SK-N-SH (cell line): ENCODE data around the gene AP3S2. TPM values are rescaled to one million over a fixed set of nuclear protein-coding genes. Genes with fewer than 3 reads are reported as not detected.
"Not testable (repeated sequence)": the region's sequence is repeated elsewhere in the genome, so short reads cannot be mapped to it uniquely, and the experiment has no call there.

Source experiments
- CTCF ChIA-PET: fragments of 300-600, 350-600 bp; formaldehyde crosslinking; extraction: SDS; loops from one replicate; lab custom pipeline; 2021; lab: Yijun Ruan, JAX
- POLR2A ChIA-PET: fragments of 350-600 bp; sonication (Branson Sonifier 250); formaldehyde crosslinking; extraction: SDS; loops from one replicate; lab custom pipeline; 2020; ENCODE audit warnings: antibody characterized with exemption, inconsistent platforms; lab: Yijun Ruan, JAX
- DNase-seq: peaks from one replicate; pipeline ENCODE4 v3.0.0; 2012
- H2AFZ ChIP-seq: fragments of 200-600 bp; sonication (generic); 2 replicates; pipeline ENCODE4 v1.8.1; 2016; ENCODE audit warnings: antibody characterized with exemption, mild to moderate bottlenecking, low read depth
- H3F3A ChIP-seq: fragments of 200-600 bp; sonication (generic); replicated peaks from 2 replicates; pipeline ENCODE3; 2016; ENCODE audit warnings: antibody characterized with exemption, mild to moderate bottlenecking; ENCODE audit not compliant: insufficient read depth
- H3K27ac ChIP-seq, 2 experiments: fragments of 200-500 bp in 1 of 2; fragments of 200-600 bp in 1 of 2; sonication (Bioruptor generic) in 1 of 2; sonication (generic), shearing (Covaris generic) in 1 of 2; 2 replicates each; pipeline versions ENCODE4 v1.5.1 to v1.6.1; 2014 to 2016; ENCODE audit warnings: low read depth in 2 of 2, inconsistent platforms in 1 of 2, low read length in 1 of 2, mild to moderate bottlenecking in 1 of 2, mixed read lengths in 1 of 2
- H3K27me3 ChIP-seq: fragments of 200-600 bp; sonication (generic), shearing (Covaris generic); 2 replicates; pipeline ENCODE4 v1.6.1; 2016; ENCODE audit warnings: mixed run types; ENCODE audit not compliant: insufficient read depth
- H3K36me3 ChIP-seq, 2 experiments: fragments of 200-500 bp in 1 of 2; fragments of 200-600 bp in 1 of 2; sonication (Bioruptor generic) in 1 of 2; sonication (generic) in 1 of 2; replicated peaks in 1 of 2; 2 replicates each; pipeline versions ENCODE3 to v1.5.1; 2014 to 2016; ENCODE audit warnings: low read length in 1 of 2, mild to moderate bottlenecking in 1 of 2; ENCODE audit not compliant: insufficient read depth in 2 of 2, control insufficient read depth in 1 of 2
- H3K4me1 ChIP-seq, 2 experiments: fragments of 200-500 bp in 1 of 2; fragments of 200-600 bp in 1 of 2; sonication (Bioruptor generic) in 1 of 2; sonication (generic), shearing (Covaris generic) in 1 of 2; 2 replicates each; pipeline versions ENCODE4 v1.5.1 to v1.6.1; 2014 to 2016; ENCODE audit warnings: low read depth in 1 of 2, low read length in 1 of 2, mixed run types in 1 of 2; ENCODE audit not compliant: insufficient read depth in 2 of 2, control insufficient read depth in 1 of 2
- H3K4me2 ChIP-seq: fragments of 200-600 bp; sonication (generic), shearing (Covaris generic); 2 replicates; pipeline ENCODE4 v1.6.1; 2017; ENCODE audit warnings: mixed run types
- H3K4me3 ChIP-seq, 2 experiments: fragments of 200-500 bp in 1 of 2; fragments of 200-600 bp in 1 of 2; sonication (Bioruptor generic) in 1 of 2; sonication (generic), shearing (Covaris generic) in 1 of 2; 2 replicates each; pipeline versions ENCODE4 v1.5.1 to v1.8.1; 2014 to 2016; ENCODE audit warnings: low read depth in 2 of 2, inconsistent platforms in 1 of 2, low read length in 1 of 2, mild to moderate bottlenecking in 1 of 2, mixed read lengths in 1 of 2, moderate library complexity in 1 of 2
- H3K79me2 ChIP-seq: fragments of 200-600 bp; sonication (generic); 2 replicates; pipeline ENCODE4 v1.8.1; 2017; ENCODE audit warnings: mild to moderate bottlenecking; ENCODE audit not compliant: insufficient read depth
- H3K9ac ChIP-seq: fragments of 200-600 bp; sonication (generic); 2 replicates; pipeline ENCODE4 v1.6.1; 2017; ENCODE audit warnings: mixed run types
- H3K9me2 ChIP-seq: fragments of 200-600 bp; sonication (generic); 2 replicates; pipeline ENCODE4 v1.6.1; 2017; ENCODE audit warnings: mixed run types
- H3K9me3 ChIP-seq: fragments of 200-600 bp; sonication (generic); 2 replicates; pipeline ENCODE4 v1.6.1; 2017; ENCODE audit warnings: mixed run types, mild to moderate bottlenecking, moderate library complexity
- H4K20me1 ChIP-seq: fragments of 200-600 bp; sonication (generic); 2 replicates; pipeline ENCODE4 v1.6.1; 2017; ENCODE audit warnings: mild to moderate bottlenecking, mixed run types; ENCODE audit not compliant: insufficient read depth
- EZH2phosphoT487 ChIP-seq: fragments of 200-600 bp; sonication (generic); IDR thresholded peaks from 2 replicates; pipeline ENCODE4 v1.6.1; 2017; ENCODE audit warnings: low read depth, mixed run types, mild to moderate bottlenecking, antibody characterized with exemption, moderate library complexity, borderline replicate concordance
- FOXJ3 ChIP-seq: sonication (generic); formaldehyde crosslinking; IDR thresholded peaks from 2 replicates; pipeline ENCODE4 v1.5.1; 2020; ENCODE audit warnings: mild to moderate bottlenecking, missing genetic modification reagents
- IRF3 ChIP-seq: fragments of 150-350 bp; IDR thresholded peaks from 2 replicates; pipeline ENCODE4 v1.6.1; 2016; ENCODE audit warnings: mild to moderate bottlenecking, low read depth, low read length
- POLR2AphosphoS5 ChIP-seq: IDR thresholded peaks from 2 replicates; pipeline ENCODE4 v1.6.1; 2012; ENCODE audit warnings: low read depth, low read length
- RCOR1 ChIP-seq: fragments of 150-350 bp; IDR thresholded peaks from 2 replicates; pipeline ENCODE4 v1.6.1; 2017; ENCODE audit warnings: antibody characterized with exemption, low read length
- ZBTB33 ChIP-seq: IDR thresholded peaks from 2 replicates; pipeline ENCODE4 v1.4.0; 2012; ENCODE audit warnings: low read depth, borderline replicate concordance
- WGBS: methylation state at CpG from one replicate; pipeline ENCODE4 v1.1.6; 2017; ENCODE audit warnings: low lambda C conversion rate; 5-methylcytosine and 5-hydroxymethylcytosine counted together
- polyA plus RNA-seq, 3 experiments: library from polyadenylated mRNA; depleted of rRNA; stranded (reverse); fragments of >200 nt; gene quantifications; 2 replicates each; pipeline ENCODE4 v1.2.3, GENCODE V29; 2012

Gene AP3S2
- polyA plus RNA-seq, 1 of the 3 experiments (the other 2 are of a cell fraction) = 11.9 TPM

DNA sequence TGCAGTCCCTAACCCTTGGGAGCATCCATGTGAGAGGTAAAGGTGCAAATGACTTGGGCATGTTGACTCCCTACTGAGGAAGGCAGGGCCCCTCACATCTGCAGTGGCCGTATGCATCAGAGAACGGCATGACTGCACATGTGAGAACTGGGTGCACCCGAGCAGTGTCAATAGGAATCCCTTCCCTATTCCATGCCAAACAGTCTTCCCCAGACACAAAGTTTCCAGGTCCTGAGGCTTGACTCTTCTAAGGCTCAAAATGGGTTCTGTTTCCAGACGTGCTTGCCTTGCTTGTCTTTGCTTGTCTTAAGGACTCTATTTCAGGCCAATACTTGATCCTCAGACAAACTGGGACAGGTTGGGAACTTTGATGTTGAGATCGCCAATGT is 58.6 kb downstream of the AP3S2 start:
- H3K79me2 ChIP-seq = peaks cover 7% of the 10 kb centered on the region; the same call in 1 of the 2 replicates
- TF ChIP-seq POLR2AphosphoS5 = no peak
- no peak for TF ChIP-seq ZBTB33
- no peak for TF ChIP-seq FOXJ3 (CRISPR knock-in tag)
- no peak for TF ChIP-seq RCOR1
- TF ChIP-seq IRF3 = no peak
- no peak for TF ChIP-seq EZH2phosphoT487
- no peaks in the 10 kb centered on the region for H4K20me1 ChIP-seq
- H3K4me2 ChIP-seq = no peak overlapping the region
- H3K9me2 ChIP-seq = no peaks in the 10 kb centered on the region
- no peak overlapping the region for H2AFZ ChIP-seq
- ChIA-PET POLR2A (no interaction called here), CTCF (no interaction called here)
- peaks cover 31 to 34% of the 10 kb centered on the region in 2 experiments for H3K36me3 ChIP-seq
- 92% methylated on average over 4 of the region's 5 CpGs for WGBS
- no peak overlapping the region for H3K9ac ChIP-seq
- H3K9me3 ChIP-seq = no peaks in the 10 kb centered on the region
- no peak overlapping the region for H3K4me3 ChIP-seq
- H3K4me1 ChIP-seq = peaks cover 0 to 21% of the 10 kb centered on the region in 2 experiments; a peak in 2 of 4 replicates
- H3K27me3 ChIP-seq = no peaks in the 10 kb centered on the region
- no peak for DNase-seq
- H3K27ac ChIP-seq = peak overlapping the region in 1 of 2 experiments; percentile 95; a peak in 1 of 4 replicates
- peaks cover 11% of the 10 kb centered on the region for H3F3A ChIP-seq

- CTCF ChIA-PET, H3K79me2 ChIP-seq: not testable (repeated sequence)
- peaks cover 29 to 34% of the 10 kb centered on the region in 2 experiments for H3K36me3 ChIP-seq
Measured at GRCh38 chr15:89834465-89835175, 59.2 kb downstream of the AP3S2 start.

More at GRCh38 chr15:89834465-89835175, 59.2 kb downstream of the AP3S2 start:
- H2AFZ ChIP-seq, POLR2A ChIA-PET, H3K9me2 ChIP-seq, H3K9ac ChIP-seq, H3K9me3 ChIP-seq, DNase-seq, H4K20me1 ChIP-seq, H3K4me3 ChIP-seq, H3K27me3 ChIP-seq, H3K4me2 ChIP-seq: not testable (repeated sequence)
- 94% methylated on average over 9 of the region's 9 CpGs for WGBS
- H3K4me1 ChIP-seq = peaks cover 0 to 21% of the 10 kb centered on the region in 2 experiments; a peak in 2 of 4 replicates
- H3K27ac ChIP-seq = peak overlapping the region in 1 of 2 experiments; percentile 95; a peak in 1 of 4 replicates
- peaks cover 11% of the 10 kb centered on the region for H3F3A ChIP-seq
